DND-41 (cell line): ENCODE measurements around the gene RAD9B.

Experiments
- ATAC-seq: fragments of 200-7000 bp; cut with Tn5 transposase; 3 replicates; pipeline ENCODE4 v1.9.1; 2021; ENCODE audit warnings: low read depth; ENCODE audit not compliant: insufficient read depth
- DNase-seq: peaks from one replicate; pipeline ENCODE4 v3.0.0-alpha.2; 2020
- H2AFZ ChIP-seq: 2 replicates; pipeline ENCODE4 v1.6.0; 2012; ENCODE audit warnings: low read depth, low read length
- H3K27ac ChIP-seq: 2 replicates; pipeline ENCODE4 v1.5.1; 2012; ENCODE audit warnings: low read length, inconsistent platforms
- H3K27me3 ChIP-seq: fragments of 200-600 bp; sonication (generic); 2 replicates; pipeline ENCODE4 v1.6.0; 2012; ENCODE audit warnings: low read length, mild to moderate bottlenecking, inconsistent platforms; ENCODE audit not compliant: insufficient read depth, poor library complexity
- H3K36me3 ChIP-seq: 2 replicates; pipeline ENCODE4 v1.5.1; 2012; ENCODE audit warnings: low read length, inconsistent platforms; ENCODE audit not compliant: insufficient read depth
- H3K4me1 ChIP-seq: 2 replicates; pipeline ENCODE4 v1.5.1; 2012; ENCODE audit warnings: mild to moderate bottlenecking, low read length; ENCODE audit not compliant: insufficient read depth
- H3K4me2 ChIP-seq: 2 replicates; pipeline ENCODE4 v1.6.0; 2012; ENCODE audit warnings: mild to moderate bottlenecking, moderate library complexity, low read length, inconsistent platforms; ENCODE audit not compliant: insufficient read depth
- H3K4me3 ChIP-seq, 2 experiments: fragments of 200-600 bp in 1 of 2; shearing (Covaris generic) in 1 of 2; 2 replicates each; pipeline ENCODE4 v1.5.1; 2012 to 2016; ENCODE audit warnings: inconsistent platforms in 2 of 2, low read length in 2 of 2, mild to moderate bottlenecking in 2 of 2, low read depth in 1 of 2, moderate library complexity in 1 of 2
- H3K79me2 ChIP-seq: 2 replicates; pipeline ENCODE4 v1.6.0; 2012; ENCODE audit warnings: low read length, inconsistent platforms; ENCODE audit not compliant: insufficient read depth
- H3K9ac ChIP-seq: 2 replicates; pipeline ENCODE4 v1.6.0; 2012; ENCODE audit warnings: low read depth, mild to moderate bottlenecking, inconsistent platforms, low read length, moderate library complexity
- H3K9me3 ChIP-seq: 2 replicates; pipeline ENCODE4 v1.5.1; 2012; ENCODE audit warnings: low read length, moderate library complexity, mild to moderate bottlenecking, inconsistent platforms; ENCODE audit not compliant: insufficient read depth, severe bottlenecking
- H4K20me1 ChIP-seq: 2 replicates; pipeline ENCODE4 v1.6.0; 2012; ENCODE audit warnings: low read length; ENCODE audit not compliant: insufficient read depth
- EZH2 ChIP-seq: IDR thresholded peaks from 3 replicates; pipeline ENCODE4 v1.6.1; 2012; ENCODE audit warnings: borderline replicate concordance, low read depth, mild to moderate bottlenecking, moderate library complexity, low read length, inconsistent platforms; ENCODE audit not compliant: severe bottlenecking
- TF ChIP-seq, protein P1 (sequence below): IDR thresholded peaks from 2 replicates; pipeline ENCODE4 v1.5.1; 2012; ENCODE audit warnings: borderline replicate concordance, low read length, moderate library complexity, mild to moderate bottlenecking; ENCODE audit not compliant: poor library complexity, severe bottlenecking; ENCODE audit errors: extremely low read depth

RAD9B gene

DNA sequence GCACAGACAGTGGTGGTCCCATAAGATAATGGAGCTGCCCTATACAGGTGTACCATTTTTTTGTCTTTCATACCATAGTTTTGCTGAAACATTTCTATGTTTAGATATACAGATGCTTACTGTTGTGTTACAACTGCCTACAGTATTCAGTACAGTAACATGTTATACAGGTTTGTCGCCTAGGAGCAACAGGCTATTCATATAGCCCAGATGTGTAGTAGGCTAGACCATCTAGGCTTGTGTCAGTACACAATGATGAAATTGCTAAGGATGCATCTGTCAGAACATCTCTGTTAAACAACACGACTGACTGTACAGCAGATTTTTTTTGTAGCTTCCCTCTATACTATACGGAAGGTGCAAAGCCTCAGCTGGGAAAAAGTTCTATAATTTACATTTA, 30.5 kb downstream of the RAD9B start:
- H3K9ac ChIP-seq: no peak overlapping the region
- H4K20me1 ChIP-seq: no peaks in the 10 kb centered on the region
- no peaks in the 10 kb centered on the region for H3K79me2 ChIP-seq
- DNase-seq (no peak), ATAC-seq (no peak)
- H3K9me3 ChIP-seq: no peaks in the 10 kb centered on the region
- TF ChIP-seq EZH2: no peak
- TF ChIP-seq, protein P1, sequence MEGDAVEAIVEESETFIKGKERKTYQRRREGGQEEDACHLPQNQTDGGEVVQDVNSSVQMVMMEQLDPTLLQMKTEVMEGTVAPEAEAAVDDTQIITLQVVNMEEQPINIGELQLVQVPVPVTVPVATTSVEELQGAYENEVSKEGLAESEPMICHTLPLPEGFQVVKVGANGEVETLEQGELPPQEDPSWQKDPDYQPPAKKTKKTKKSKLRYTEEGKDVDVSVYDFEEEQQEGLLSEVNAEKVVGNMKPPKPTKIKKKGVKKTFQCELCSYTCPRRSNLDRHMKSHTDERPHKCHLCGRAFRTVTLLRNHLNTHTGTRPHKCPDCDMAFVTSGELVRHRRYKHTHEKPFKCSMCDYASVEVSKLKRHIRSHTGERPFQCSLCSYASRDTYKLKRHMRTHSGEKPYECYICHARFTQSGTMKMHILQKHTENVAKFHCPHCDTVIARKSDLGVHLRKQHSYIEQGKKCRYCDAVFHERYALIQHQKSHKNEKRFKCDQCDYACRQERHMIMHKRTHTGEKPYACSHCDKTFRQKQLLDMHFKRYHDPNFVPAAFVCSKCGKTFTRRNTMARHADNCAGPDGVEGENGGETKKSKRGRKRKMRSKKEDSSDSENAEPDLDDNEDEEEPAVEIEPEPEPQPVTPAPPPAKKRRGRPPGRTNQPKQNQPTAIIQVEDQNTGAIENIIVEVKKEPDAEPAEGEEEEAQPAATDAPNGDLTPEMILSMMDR: no peak
- no peaks in the 10 kb centered on the region for H3K4me1 ChIP-seq
- no peak overlapping the region for H3K4me2 ChIP-seq
- H3K4me3 ChIP-seq: no peak overlapping the region
- H3K27me3 ChIP-seq: no peaks in the 10 kb centered on the region
- no peak overlapping the region for H2AFZ ChIP-seq
- H3K27ac ChIP-seq: no peak overlapping the region
- peaks cover 64% of the 10 kb centered on the region for H3K36me3 ChIP-seq

- H3K27ac ChIP-seq: no peak overlapping the region
- H3K79me2 ChIP-seq: no peaks in the 10 kb centered on the region
- H2AFZ ChIP-seq: no peak overlapping the region
- H4K20me1 ChIP-seq: no peaks in the 10 kb centered on the region
- no peaks in the 10 kb centered on the region for H3K4me1 ChIP-seq
- ATAC-seq: no peak
- H3K4me3 ChIP-seq: no peak overlapping the region
- no peak overlapping the region for H3K9ac ChIP-seq
- TF ChIP-seq, protein P1: no peak
- TF ChIP-seq EZH2: no peak
- H3K27me3 ChIP-seq: no peaks in the 10 kb centered on the region
- H3K36me3 ChIP-seq: peaks cover 73% of the 10 kb centered on the region
- H3K4me2 ChIP-seq: no peak overlapping the region
- no peak for DNase-seq
- no peaks in the 10 kb centered on the region for H3K9me3 ChIP-seq
Observed at GRCh38 chr12:110533607-110534006, 31.5 kb downstream of the RAD9B start.

DNA sequence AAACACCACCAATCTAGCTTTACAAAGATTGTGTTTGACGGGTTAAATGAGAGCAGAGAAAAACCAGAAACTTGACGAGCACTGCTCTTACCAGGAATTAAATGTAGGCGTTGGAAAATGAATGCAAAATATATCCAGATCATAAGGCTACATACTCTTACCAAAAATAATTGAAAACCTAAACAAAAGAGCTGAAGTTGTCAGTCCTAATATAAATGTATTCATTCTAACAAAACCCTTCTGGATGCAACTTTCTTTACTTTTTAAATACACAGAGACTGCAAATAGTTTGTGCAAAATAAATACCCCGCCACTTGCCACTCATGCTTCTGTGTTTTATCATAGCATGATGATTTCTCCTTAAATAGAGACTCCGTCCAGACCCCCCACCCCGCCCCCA, 32.7 kb downstream of the RAD9B start:
- H3K27ac ChIP-seq: no peak overlapping the region
- no peaks in the 10 kb centered on the region for H3K27me3 ChIP-seq
- no peak overlapping the region for H2AFZ ChIP-seq
- ATAC-seq (no peak), DNase-seq (no peak)
- no peaks in the 10 kb centered on the region for H3K4me1 ChIP-seq
- no peaks in the 10 kb centered on the region for H4K20me1 ChIP-seq
- no peak overlapping the region for H3K9ac ChIP-seq
- peaks cover 85% of the 10 kb centered on the region for H3K36me3 ChIP-seq
- no peak overlapping the region for H3K4me3 ChIP-seq
- no peak overlapping the region for H3K4me2 ChIP-seq
- no peaks in the 10 kb centered on the region for H3K9me3 ChIP-seq
- no peak for TF ChIP-seq EZH2
- TF ChIP-seq, protein P1: no peak
- H3K79me2 ChIP-seq: peaks cover 7% of the 10 kb centered on the region; the same call in 1 of the 2 replicates
